CD4-positive, alpha-beta T cell treated with Interleukin-21 for 1 hour (primary cell): ENCODE measurements around the gene ARV1.

Experiments
- DNase-seq: peaks from one replicate; pipeline ENCODE4 v3.0.0-alpha.2; 2020

The ARV1 gene

DNA sequence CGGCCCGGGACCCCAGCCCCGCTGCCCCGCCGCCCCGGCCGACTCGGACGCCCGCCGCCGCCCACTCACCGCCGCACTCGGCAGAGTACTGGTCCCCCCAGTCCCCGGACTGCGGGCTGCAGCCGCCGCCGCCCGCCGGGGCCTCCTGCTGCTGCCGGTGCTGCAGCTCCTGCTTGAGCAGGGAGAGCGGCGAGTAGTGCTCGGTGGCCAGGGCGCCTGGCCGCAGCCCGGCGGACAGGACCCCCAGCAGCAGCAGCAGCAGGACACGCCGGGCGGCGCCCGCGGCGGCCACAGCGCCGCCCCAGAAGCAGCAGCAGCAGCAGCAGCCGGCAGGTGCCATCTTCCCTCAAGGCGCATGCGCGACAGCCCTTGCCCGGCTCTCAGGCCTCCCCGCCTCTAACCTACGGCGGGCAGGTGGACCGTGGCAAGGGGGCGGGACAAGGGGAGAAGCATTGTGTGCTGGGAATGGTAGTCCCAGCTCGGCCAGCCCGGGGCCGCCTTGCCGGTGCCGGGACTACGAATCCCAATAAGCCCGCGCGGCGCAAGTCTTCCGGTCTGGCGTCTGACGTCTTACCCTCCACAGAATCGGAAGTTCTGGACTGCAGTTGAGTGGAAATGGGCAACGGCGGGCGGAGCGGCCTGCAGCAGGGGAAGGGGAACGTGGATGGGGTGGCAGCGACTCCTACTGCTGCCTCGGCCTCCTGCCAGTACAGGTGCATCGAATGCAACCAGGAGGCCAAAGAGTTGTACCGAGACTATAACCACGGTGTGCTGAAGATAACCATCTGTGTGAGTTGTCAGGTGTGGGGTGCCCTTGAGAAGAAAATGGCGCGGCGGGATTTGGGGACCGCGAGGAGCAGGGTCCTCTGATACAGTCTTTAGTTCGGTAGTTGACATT lies at the start of gene ARV1, which contains the start of gene TTC13:
TSS of gene ARV1 (plus strand) at position 604 of the 898 bp plus-strand sequence. CDS start at position 616, 12 bp downstream.
TSS of gene TTC13 (minus strand) at position 371 of the 898 bp plus-strand sequence. CDS start at position 340, 31 bp downstream.
- DNase-seq: peak; percentile 98

DNA sequence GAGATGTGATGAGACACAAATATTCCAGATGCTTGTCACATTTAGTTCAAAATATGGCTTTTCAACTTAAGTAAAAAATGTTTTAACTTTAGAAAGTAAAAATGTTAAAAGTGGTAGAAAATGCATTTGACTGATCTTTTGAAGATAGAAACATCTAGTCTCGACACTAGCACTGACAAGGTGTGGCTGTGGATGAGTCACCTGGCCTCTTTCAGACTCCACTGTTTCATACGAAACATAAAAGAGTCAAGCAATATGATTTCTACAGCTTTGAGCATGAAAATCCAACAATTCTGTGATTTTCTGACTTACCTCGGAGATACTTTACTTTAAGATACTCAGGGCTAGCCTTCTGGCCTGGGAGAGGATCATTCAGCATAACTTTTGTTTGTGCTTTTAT lies 47.9 kb upstream of the ARV1 start:
- DNase-seq: no peak

DNA sequence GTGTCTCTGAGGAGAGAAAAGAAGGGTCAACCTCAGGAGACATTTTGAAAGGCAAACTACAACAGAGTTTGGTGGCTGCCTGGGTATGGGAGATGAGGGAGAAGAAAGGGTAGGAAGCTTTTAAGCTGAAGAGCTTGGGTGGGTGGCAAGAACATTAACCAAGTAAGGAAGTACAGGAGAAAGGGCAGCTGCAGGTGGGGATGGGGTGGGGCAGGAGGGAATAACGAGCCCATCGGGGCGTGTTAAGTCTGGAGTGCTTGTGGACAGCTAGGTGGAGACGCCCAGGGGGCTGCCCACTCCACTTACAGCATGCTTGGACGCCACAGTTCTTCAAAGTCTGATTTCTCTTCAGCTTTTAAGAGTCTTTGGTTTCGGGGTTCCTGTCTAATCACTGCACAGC lies 43.0 kb upstream of the ARV1 start:
- DNase-seq: no peak

DNA sequence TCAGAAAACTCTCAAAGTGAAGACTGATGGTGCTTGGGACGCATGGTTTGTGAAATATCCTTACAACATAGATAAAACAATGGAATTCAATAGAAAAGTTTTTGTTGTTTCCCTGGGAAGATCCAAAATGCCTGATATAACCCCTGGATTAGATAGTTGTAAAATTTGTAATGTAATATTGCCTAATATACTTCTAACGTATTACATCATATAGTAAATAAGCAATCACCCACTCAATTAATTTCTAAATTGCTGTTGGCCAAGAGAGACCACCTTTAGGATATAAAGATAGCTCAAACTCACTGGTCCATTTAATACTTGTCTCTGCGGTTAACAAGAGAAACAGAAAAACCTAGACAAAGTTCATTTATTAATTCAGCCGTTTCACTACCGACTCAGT lies 42.4 kb upstream of the ARV1 start:
- no peak for DNase-seq

DNA sequence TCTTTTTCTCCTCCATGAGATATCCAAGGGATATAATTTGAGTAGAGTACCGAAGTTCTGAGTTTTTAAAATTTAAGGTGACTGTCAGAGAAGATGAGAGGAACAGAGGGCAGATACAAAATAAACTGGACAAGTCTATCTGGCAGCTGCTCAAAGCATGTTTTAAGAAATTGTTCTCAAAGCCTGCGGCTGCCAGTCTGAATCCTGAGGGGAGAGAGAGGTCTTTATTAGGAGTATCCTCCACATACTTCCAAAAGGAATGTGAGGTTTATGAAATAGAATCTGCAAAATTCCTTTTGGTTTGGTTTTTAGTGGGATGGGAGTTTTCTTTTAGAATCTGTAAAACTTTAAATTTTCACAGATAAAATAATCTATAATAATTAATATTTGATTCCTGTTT lies 41.5 kb upstream of the ARV1 start:
- DNase-seq: no peak

DNA sequence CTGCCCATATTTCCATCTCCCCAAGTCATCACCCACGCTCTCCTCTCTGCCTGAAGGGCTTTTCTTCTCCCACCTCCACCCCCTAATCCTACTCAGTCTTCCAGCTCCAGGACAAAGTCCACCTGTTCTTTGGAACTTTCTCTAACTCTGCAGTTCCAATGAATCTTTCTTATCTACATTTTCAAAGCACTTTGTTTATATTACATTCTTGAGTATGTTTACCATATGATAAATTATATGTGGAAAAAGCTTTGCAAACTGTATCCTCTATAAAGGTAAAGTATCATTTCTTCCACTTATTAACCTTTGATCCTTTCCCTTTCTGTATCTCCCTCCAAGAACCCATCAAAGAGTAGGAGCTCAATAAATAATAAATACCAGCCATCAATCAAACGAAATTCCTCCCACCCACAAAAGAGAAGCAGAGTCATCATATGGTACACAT lies 39.9 kb upstream of the ARV1 start:
- DNase-seq: no peak

DNA sequence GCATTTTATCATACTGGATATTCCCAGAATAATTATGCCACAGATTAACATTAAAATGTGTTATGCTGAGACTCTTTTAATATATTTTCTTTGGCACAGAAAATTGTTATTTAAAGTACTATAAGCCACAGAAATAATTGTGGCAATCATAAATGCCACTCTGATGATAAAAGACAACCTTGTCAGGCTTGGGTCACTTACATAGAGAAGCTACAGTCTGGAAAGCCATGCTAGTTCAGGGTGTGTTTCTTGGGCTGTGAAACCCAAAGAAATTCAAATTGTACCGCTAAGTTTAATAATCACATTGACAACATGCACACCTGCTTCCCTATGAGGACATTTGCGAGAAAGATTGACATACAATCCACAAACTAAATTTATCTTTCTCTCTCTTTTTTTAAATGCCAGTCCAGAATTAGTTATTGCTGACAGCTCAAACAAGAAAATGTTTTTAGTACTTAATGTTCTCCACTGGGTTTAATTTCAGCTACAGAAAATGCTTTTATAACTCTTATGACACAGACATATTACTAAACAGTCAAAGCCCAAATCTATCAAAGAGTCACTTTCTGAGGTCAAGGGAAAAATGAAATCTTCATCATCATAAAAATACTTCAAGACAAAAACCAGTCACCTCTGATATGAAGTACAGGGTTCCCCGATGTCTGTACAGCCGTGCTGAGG lies 38.9 kb upstream of the ARV1 start:
- DNase-seq: no peak

DNA sequence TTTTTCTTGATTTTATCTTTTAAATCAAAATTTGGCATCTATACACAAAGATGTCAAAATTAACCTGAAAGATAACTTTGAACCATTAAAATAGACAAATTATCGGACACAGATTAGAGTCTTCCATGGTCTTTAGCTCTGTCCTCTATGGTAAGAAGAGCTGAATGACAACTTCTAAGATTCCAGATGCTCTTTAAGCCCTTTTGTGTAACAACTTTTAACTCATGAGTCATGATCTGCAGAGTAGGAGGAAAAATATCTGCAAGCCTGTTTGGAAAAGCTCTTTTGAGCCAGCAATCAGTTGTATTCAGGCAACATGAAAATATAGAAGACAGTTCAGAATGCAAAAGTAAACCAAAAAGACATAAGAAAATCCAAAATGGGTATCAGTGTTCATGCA lies 38.0 kb upstream of the ARV1 start:
- no peak for DNase-seq

DNA sequence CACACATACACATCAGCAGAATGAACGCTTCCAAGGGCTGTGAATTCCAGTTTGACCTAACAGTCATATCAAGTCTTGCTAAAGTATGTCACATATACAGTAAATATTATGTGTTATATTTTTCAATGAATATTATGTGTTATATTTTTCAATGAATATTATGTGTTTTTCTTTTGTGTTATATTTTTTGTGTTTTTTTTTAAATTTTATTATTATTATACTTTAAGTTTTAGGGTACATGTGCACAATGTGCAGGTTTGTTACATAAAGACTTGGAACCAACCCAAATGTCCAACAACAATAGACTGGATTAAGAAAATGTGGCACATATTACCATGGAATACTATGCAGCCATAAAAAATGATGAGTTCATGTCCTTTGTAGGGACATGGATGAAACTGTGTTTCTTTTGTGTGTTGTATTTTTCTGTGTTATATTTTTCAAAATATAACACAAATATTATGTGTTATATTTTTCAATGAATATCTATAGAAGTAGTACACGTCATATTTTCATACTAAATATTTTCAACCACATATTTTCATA lies 35.8 kb upstream of the ARV1 start:
- no peak for DNase-seq

DNA sequence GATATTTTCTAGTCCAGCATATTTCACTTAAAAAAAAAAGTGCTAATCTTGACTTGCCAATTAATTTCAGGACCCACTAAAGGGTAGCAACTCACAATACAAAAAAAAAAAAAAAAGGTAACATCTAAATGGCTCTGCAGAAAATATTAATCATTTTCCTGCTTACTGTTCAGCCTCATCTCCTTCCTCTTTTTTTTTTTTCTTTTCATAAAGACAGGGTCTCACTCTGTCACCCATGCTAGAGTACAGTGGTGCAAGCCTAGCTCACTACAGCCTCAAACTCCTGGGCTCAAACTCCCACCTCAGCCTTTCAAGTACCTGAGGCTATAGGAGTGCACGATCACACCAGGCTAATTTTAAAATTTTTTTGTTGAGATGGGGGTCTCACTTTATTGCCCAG lies 30.6 kb upstream of the ARV1 start:
- no peak for DNase-seq

DNA sequence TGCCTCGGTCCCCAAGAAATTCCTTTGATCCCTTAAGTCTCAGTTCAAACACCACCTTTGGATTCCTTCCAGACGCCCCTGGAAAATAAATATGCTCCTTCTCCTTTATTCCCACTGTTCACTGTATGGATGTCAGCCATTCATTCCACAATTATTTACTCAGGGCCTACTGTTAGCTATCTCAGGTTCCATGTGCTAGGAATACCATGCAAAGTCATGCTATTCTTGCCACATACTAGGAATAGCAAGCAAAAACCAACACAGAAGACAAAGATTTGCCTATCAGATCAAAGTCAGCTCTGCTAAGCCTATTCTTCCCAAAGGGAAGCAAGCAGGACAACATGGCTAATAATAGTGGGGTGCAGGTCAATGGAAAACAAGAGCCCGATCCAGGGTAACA lies 30.0 kb upstream of the ARV1 start:
- DNase-seq: no peak

DNA sequence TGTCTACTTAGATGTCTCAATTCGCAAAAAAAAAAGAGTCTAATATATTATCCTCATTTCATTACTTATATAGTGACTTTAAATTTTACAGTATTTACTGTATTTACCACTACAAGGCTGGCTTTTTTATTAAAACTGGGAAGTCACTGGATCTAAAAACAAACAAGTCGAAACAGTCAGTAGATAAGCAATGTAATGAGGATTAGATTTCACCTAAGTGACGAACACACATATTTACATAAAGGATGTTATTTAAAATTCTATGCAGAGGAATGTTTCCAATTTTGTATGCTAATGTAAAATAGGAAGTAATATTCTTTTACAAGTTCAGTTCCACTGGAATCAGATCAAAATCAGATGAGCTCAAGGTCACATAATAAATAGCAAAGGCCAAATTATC lies 28.5 kb upstream of the ARV1 start:
- DNase-seq: no peak

DNA sequence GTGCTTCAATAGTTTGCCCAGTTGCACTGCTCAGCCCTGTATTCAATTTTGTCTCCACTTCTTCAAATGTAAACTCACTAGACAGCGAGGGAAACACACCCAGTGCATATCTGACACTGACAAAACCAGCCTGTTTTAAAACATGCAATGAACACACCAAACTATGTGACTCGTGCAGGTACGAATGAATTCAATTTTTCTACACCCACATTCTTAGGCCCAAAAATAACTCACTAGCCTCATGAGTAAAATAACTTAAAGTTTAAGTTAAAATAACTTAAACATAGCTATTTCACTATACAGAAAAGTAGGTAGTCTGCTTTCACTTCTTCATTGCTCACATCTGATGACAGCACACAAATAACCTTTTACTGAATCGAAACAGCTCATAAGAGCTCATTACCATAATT lies 21.3 kb upstream of the ARV1 start:
- DNase-seq: no peak

DNA sequence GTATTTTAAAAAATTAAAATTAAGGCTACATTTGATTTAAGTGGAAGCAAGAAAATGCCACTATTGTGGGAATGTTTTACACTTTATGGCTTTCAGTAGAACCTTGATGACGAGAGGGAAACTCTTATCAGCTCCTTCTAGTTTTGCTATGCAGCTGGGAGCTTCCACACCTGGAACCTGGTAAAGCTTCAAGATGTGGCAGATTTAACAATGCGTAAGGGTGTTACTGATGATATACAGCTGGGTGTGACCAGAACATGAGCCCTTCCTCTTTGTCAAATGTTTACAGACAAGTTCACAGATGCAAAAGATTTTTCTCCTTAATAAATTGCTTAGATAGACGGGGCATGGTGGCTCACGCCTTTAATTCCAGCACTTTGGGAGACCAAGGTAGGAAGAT lies 20.5 kb upstream of the ARV1 start:
- no peak for DNase-seq

DNA sequence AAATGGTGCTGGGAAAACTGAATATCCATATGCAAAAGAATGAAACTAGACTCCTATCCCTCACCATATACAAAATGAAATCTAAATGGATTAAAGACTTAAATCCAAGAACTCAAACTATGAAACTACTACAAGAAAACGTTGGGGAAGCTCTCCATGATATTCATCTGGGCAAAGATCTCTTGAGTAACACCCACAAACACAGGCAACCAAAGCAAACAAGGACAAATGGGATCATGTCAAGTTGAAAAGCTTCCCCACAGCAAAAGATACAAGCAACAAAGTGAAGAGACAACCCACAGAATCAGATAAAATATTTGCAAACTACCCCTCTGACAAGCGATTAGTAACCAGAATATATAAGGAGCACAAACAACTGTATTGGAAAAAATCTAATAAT lies 14.0 kb upstream of the ARV1 start:
- DNase-seq: no peak

DNA sequence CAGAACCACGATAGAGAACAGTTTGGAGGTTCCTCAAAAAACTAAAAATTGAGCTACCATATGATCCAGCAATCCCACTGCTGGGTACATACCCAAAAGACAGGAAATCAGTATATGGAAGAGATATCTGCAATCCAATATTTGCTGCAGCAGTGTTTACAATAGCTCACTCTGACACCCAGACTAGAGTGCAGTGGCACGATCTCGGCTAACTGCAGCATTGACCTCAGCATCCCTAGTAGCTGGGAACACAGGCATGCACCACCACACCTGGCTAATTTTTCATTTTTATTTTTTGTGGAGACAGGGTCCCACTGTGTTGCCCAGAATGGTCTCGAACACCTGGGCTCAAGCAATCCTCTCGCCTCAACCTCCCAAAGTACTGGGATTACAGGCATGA lies 13.4 kb upstream of the ARV1 start:
- no peak for DNase-seq

DNA sequence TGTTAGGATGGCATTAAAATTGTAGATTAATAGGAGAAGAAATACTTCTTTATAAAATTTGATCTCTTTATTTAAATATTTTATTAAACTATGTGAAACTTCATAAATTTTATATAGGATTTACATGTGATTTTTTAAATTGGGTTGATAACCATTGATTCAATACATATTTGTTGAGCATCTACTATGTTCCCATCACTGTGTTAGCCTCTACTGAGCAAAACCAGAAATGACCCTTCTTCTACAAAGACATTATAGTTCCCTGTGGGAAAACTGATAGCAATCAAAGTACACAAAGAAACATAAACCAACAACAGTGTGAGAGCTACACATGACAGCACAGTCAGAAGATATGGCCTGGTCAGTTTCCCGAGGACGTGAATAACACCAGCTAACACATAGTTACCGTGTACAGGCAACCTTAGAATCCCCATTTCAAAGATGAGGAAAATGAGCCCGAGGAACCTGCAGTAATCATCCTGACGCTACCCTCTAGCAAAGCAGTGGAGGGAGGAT lies 12.5 kb upstream of the ARV1 start:
- no peak for DNase-seq

DNA sequence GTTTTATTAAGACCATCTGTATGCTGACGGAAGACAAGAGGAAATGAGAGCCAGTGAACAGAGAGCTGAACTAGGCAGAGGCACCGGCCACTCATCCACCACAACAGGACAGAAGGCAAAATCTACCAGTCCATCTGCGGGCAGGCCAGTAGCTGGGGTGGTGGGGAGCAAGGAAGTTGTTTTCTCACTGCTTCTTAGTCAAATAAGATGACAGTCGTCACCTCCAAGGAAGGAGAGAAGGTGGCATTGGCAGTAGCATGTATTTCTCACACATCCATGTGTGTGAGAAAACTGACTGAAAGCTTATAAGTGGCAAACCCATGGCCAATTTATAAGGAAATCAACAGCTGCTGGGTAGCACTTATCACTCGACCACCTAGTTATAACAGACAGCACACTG lies 8.5 kb upstream of the ARV1 start:
- no peak for DNase-seq

DNA sequence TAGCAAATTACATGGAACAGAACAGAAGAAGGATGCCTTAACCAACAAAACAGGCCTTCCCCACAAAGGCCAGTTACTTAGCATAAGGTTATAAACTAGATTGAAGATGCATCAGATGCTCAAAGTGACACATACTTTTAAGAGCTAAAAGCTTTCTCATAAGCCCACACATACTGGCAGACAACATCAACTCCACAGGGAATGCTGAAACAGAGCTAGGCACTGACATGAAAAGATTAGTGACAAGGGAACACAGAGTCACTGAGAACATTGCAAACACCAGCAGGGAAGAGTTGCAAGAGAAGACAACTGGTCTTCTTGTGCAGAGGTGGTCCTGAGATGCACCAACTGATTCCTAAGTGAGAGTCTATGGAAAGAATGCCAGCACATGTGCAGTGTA lies 7.1 kb upstream of the ARV1 start:
- DNase-seq: no peak

DNA sequence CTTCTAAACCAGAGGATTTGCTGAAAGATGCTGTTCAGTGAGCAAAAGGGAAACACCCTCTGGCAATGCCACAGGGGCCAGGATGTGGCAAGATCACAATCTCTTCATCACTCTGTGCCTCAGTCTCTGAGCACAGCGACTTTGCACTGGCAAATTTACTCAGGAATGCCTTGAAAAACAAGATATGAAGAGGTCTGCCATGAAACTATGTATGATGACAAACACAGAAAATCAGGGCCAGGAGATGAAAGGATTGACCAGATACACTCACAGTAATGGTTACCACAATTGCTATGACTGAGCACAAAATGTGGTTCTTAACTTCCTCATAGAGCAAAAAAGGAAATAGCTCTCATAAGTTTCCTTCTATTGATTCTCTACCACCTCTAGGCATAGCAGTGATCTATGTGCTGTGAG lies 6.0 kb upstream of the ARV1 start:
- peak; percentile 74 for DNase-seq

DNA sequence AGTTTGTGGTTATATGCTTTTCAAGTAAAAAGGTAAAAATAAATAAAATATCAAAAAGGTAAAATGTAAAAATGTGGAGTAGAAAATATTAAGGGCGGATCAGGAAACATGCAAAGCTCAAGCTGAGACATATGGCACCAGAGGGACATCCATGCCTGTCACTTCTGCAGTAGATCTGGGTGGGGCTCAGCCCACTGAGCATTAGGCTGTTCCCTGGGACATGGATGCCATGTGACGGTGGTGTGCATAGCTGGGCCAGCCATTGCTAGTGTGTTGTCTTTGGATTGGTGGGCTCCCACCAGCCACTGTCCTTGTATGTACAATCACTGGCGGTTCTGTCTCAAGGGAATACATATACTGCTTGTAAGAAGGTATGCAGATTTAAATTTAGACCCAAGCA lies 3.3 kb upstream of the ARV1 start:
- DNase-seq: no peak

DNA sequence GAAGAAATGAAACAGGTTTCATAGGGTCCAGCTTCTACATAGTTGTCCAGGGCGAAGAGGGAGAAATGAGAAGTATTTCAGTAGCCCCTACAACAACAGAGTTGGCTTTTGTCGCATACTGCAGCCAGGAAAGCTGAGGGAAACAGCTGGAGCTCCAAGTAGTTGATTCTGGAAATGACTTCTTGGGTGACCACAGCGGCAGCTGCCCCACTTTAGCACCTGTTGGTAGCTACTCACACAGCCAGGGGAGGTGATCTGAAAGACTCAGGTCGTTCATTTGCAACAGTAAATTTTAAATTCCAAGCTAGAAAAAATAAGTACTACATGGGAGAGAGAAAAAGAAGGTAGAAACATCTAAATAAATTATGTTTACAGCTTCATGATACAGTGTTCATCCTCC lies 2.5 kb upstream of the ARV1 start:
- DNase-seq: no peak

DNA sequence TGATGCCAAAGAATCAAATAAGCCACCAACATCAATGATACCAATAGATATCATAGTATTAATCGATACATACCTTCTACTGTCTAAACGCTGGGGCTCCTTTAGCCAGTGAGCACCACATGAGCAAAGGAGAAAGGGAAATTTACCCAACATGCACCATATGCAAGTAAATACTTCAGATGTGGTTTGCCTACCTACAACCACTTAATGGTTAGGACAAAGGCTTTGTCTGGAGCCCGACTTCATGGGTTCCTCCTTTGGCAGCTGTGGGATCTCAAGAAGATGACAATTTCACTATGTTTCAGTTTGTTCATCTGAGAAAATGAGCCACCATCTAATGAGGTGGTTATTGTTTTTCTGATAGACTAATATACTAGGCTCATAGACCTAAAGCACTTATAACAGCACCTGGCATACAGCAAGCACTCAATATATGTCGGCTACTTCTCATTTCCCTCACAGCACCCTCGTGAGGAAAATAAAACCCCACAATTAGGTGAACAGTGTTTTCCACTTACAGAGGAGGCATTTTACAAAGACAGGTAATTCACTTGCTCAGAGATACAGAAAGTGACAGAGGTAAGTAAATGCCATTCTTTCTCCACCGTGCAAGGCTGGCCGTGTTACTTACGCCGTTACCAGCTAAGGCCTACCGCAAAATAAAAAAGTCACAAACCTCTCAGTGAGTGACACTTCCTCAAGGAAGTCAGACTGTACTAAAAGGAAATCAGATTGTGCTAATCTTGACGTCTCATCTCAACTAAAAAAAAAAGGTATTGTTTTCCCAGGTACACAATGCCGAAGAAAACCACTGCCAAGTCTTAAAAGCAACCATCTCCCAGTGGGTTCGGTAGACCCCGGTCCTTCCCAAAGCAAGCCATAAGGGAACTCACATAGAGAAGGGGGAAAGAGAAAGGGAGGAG lies 1.8 kb upstream of the ARV1 start:
- DNase-seq: peak; percentile 70
